Vagina (tissue), 2 donors: ENCODE measurements around the gene ABCC2.

Experiments used
- POLR2A ChIP-seq, 2 donors: fragments of 450-650 bp; IDR thresholded peaks; one replicate each; pipeline ENCODE4 v1.6.1; 2017; ENCODE audit warnings: antibody characterized with exemption in 2 of 2, mild to moderate bottlenecking in 2 of 2, moderate library complexity in 2 of 2
- POLR2AphosphoS5 ChIP-seq, 2 donors: sonication (generic); formaldehyde crosslinking; IDR thresholded peaks; one replicate each; pipeline ENCODE4 v1.9.0; 2017; ENCODE audit warnings: antibody characterized with exemption in 2 of 2, mild to moderate bottlenecking in 2 of 2, low read depth in 1 of 2; ENCODE audit not compliant: insufficient read depth in 1 of 2
- TF ChIP-seq, protein P1 (sequence below), 3 experiments: fragments of 450-650 bp in 2 of 3; fragments of 200-600 bp in 1 of 3; sonication (generic) in 1 of 3; IDR thresholded peaks; one replicate each; pipeline ENCODE4 v1.5.1; 2017 to 2019; ENCODE audit warnings: antibody characterized with exemption in 3 of 3, mild to moderate bottlenecking in 2 of 3, moderate library complexity in 2 of 3

- TF ChIP-seq, protein P1, sequence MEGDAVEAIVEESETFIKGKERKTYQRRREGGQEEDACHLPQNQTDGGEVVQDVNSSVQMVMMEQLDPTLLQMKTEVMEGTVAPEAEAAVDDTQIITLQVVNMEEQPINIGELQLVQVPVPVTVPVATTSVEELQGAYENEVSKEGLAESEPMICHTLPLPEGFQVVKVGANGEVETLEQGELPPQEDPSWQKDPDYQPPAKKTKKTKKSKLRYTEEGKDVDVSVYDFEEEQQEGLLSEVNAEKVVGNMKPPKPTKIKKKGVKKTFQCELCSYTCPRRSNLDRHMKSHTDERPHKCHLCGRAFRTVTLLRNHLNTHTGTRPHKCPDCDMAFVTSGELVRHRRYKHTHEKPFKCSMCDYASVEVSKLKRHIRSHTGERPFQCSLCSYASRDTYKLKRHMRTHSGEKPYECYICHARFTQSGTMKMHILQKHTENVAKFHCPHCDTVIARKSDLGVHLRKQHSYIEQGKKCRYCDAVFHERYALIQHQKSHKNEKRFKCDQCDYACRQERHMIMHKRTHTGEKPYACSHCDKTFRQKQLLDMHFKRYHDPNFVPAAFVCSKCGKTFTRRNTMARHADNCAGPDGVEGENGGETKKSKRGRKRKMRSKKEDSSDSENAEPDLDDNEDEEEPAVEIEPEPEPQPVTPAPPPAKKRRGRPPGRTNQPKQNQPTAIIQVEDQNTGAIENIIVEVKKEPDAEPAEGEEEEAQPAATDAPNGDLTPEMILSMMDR (IDR thresholded peaks at IDR 0.05): no peak
- TF ChIP-seq POLR2A (IDR thresholded peaks at IDR 0.05): no peak
- TF ChIP-seq POLR2AphosphoS5 (IDR thresholded peaks at IDR 0.05; ENCODE audit: insufficient read depth in 1 of 2, low read depth in 1 of 2): no peak
These were observed 42.2 kb upstream of the ABCC2 start for GRCh38 chr10:99740260-99740659.
